A549 treated with CpdA at 1 μM for 4 hours (cell line): ENCODE measurements around the gene BAG3. TPM values are rescaled to one million over a fixed set of nuclear protein-coding genes. Genes with fewer than 3 reads are reported as not detected.

Experiments
- total RNA-seq: library from RNA; stranded (reverse); fragments of 200-300 nt; extraction: Qiagen RNA extraction; gene quantifications from 5 replicates; pipeline ENCODE4 v1.2.3, GENCODE V29; 2022; ENCODE audit warnings: low read depth

The BAG3 gene
- total RNA-seq = 111 to 166 TPM (median 144 TPM) in 5 replicates

GRCh38 chr10:119650692-119651513 is at the start of gene BAG3:
Gene BAG3, plus strand, starts transcription at chr10:119651380. Its CDS starts 296 bp downstream, at chr10:119651676.

GRCh38 chr10:119725828-119726675 is 74.9 kb downstream of the BAG3 start, which contains the start of gene INPP5F:
Gene INPP5F, plus strand, starts transcription at chr10:119726050. Its CDS starts 213 bp downstream, at chr10:119726263.

Other genes starting within 250 kb of the BAG3 start
- 46.5 to 53.1 TPM (median 47.9 TPM) in 5 replicates for gene RGS10, start 108.7 kb upstream of the BAG3 start, total RNA-seq
- 94.7 to 103 TPM (median 101 TPM) in 5 replicates for gene TIAL1, start 54.4 kb upstream of the BAG3 start, total RNA-seq
- 7.0 to 8.9 TPM (median 8.1 TPM) in 5 replicates for gene INPP5F, start 74.7 kb downstream of the BAG3 start, total RNA-seq
- gene MCMBP, start 221.5 kb downstream of the BAG3 start, total RNA-seq = 78.2 to 89.4 TPM (median 86.6 TPM) in 5 replicates
- 41.8 to 50.8 TPM (median 49.5 TPM) in 5 replicates for gene SEC23IP, start 241.3 kb downstream of the BAG3 start, total RNA-seq